HG02610 (cell line): ENCODE measurements around the gene B3GALT6.

Experiments
- ATAC-seq: cut with Tn5 transposase; IDR thresholded peaks from one replicate; pipeline ENCODE4 v1.9.1; 2021; ENCODE audit warnings: mild to moderate bottlenecking, moderate library complexity; ENCODE audit not compliant: unreplicated experiment

B3GALT6 gene

DNA sequence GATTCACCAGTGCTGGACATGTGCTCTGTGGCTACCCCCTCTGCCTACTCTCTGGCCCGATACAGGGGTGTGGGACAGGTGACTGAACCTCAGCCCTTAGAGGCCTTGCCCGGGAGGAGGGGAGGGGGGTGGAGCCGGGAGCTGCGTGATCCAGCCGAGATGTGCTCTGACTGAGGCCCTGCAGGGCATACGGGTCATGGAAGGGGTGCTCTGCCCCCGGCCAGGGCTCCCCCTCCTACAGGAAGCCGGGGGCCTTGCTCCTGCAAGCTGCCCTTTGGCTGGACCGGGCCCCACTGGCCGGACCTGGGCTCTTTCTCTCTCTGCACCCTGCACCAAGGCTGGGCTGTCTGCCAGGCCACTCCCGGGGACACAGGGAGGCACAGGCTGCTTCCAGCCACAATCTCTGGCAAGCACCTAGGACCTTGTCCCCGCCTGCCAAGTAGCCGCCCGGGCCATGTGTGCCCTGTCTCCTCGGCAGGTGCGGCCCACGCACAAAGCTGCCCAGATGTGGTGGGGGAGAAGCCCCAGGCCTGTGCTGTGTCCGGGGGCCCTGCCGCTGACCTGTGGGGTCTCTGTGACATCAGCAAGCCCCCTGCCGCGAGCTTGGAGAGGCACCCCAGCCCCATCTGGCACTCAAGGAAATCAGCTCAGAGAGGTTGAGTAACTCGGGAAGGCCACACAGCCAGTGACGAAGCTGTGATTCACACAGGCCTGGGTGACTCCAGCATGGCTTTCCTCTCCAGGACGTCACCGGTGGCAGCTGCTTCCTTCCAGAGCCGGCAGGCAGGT, 49.7 kb downstream of the B3GALT6 start:
- ATAC-seq, result no peak

DNA sequence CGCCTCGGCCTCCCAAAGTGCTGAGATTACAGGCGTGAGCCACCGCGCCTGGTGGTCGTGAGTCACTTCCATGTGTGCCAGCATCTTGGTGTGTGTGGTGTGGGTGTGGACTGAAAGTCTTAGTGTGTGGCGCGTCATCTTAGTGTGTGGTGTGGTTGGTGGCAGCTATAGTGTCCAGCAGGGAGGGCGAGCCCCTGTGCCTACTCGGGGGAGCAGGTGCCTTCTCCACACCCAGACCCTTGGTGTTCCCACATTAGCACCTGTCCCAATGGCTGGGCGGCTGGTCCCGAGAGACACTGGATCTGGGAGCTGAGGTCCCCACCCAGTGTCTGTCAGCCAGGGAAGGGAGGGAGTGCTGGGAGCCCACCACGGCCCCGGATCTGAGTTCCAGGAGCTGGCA, 51.0 kb downstream of the B3GALT6 start:
- no peak for ATAC-seq

DNA sequence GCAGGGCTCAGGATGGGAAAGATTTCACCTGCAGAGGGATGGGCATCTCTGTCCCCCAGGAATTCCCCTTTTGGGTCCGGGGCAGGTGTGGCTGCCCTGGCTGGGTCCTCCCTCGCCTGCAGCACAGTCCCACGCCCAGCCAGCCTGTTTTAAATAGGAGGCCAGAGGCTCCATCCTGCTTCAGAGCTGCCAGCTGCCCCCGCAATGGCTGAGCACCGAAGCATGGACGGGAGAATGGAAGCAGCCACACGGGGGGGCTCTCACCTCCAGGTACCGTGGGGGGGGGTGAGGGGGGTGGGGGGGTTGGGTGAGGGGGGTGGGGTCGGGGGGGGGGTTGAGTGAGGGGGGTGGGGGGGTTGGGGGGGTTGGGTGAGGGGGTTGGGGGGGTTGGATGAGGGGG, 51.8 kb downstream of the B3GALT6 start:
- ATAC-seq, result no peak
